Activated CD4-positive, alpha-beta T cell treated with anti-CD3 and anti-CD28 coated beads, Interleukin-2, Interleukin-6, amounts not matched to agents 100 ng/mL and 50 ng/mL, durations not matched to agents 16 hours and 8 hours (primary cell): ENCODE results near the gene AP5Z1.
"Not testable (repeated sequence)": the region's sequence is repeated elsewhere in the genome, so short reads cannot be mapped to it uniquely, and the experiment has no call there.

Source experiments
- DNase-seq: peaks from one replicate; pipeline ENCODE4 v3.0.0-alpha.2; 2020

The AP5Z1 gene

DNA sequence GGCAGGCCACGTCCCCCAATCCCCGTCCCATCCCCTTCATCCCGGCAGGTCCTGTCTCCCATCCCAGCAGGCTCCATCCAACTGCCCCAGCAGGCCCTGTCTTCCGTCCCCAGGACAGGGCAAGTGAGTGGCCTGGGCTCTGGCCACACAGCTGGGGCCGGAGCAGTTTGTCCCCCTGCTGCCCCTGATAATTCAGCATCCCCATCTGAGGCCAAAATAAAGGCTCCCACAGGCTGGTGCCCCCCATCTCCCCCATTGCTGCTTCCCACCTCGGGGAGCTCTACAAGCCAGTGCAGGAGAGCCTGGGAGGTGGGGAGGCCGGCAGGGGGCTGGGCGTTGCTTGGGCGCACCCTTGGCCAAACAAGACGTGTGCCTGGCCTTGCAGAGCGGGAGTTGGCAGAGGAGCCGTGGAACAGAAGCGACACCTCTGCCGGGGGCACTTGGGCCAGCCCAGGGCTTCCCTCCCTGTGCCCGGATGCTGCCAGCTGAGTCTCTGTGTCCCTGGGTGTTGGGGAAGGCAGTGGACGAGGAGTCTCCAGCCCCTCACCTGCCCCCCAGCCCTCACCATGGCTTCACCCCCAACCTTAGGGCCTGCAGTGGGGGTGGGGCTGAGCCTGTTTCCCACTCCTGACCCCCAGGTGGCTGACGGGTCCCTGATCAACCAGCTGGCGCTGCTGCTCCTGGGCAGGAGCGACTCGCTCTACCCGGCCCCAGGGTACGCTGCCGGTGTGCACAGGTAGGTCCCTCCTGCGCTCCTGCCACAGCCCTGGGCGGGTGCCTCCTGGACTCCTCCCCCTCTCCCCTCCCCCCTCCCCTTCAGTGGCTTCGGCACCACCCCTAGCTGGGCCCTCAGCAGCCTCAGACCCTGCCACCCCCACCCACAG is 14.0 kb downstream of the AP5Z1 start:
- no peak for DNase-seq

GRCh38 chr7:4790078-4790465 is 14.6 kb downstream of the AP5Z1 start:
- DNase-seq: no peak

DNA sequence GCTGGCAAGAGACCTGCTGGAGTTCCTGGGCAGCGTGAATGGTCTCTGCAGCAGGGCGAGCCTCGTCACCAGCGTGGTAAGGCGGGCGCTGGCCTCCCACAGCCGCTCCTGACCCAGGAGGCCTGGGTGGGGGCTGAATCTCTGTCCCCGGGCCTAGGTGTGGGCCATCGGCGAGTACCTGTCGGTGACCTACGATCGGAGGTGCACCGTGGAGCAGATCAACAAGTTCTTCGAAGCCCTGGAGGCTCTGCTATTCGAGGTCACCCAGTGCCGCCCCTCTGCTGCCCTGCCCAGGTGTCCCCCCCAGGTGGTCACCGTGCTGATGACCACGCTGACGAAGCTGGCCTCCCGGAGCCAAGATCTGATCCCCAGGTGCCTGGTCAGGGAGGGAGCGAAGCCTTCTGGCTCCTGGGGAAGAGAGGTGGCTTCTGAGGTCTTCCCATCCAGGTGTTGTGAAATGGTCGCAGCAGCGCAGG is 15.1 kb downstream of the AP5Z1 start:
- DNase-seq: no peak

GRCh38 chr7:4791101-4791737 is 15.8 kb downstream of the AP5Z1 start:
- DNase-seq: no peak

- DNase-seq: peak; percentile 85
Measured at GRCh38 chr7:4791738-4792536, 16.5 kb downstream of the AP5Z1 start.

- DNase-seq: peak; percentile 13
Measured at GRCh38 chr7:4792537-4793126, 17.2 kb downstream of the AP5Z1 start.

GRCh38 chr7:4793385-4793993 is 18.1 kb downstream of the AP5Z1 start:
- DNase-seq: not testable (repeated sequence)

GRCh38 chr7:4794171-4794570 is 18.7 kb downstream of the AP5Z1 start:
- not testable (repeated sequence) for DNase-seq

DNA sequence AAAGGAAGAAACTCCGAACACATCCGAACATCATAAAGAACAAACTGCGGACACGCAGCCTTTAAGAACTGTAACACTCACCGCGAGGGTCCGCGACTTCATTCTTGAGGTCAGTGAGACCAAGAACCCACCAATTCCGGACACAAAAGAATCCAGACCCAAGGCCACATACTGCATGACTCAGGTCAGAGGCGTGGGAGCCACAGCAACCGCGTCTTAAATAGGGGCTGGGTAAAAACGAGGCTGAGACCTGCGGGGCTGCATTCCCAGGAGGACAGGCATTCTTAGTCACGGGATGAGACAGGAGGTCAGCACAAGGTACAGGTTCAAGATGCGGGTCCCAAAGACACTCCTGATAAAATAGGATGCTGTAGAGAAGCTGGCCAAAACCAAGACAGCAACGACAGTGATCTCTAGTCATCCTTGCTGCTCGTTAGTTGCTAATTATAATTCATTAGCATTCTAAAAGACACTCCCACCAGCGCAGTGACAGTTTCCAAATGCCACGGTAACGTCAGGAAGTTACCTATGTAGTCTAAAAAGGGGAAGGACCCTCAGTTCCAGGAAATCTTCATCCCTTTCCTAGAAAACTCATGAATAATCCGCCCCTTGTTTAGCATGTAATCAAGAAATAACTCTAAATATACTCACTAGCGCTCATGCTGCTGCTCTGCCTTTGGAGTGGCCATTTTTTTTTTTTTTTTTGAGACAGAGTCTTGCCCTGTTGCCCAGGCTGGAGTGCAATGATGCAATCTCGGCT is 19.3 kb downstream of the AP5Z1 start:
- no peak for DNase-seq

GRCh38 chr7:4796453-4796852 is 21.0 kb downstream of the AP5Z1 start:
- DNase-seq: no peak

DNA sequence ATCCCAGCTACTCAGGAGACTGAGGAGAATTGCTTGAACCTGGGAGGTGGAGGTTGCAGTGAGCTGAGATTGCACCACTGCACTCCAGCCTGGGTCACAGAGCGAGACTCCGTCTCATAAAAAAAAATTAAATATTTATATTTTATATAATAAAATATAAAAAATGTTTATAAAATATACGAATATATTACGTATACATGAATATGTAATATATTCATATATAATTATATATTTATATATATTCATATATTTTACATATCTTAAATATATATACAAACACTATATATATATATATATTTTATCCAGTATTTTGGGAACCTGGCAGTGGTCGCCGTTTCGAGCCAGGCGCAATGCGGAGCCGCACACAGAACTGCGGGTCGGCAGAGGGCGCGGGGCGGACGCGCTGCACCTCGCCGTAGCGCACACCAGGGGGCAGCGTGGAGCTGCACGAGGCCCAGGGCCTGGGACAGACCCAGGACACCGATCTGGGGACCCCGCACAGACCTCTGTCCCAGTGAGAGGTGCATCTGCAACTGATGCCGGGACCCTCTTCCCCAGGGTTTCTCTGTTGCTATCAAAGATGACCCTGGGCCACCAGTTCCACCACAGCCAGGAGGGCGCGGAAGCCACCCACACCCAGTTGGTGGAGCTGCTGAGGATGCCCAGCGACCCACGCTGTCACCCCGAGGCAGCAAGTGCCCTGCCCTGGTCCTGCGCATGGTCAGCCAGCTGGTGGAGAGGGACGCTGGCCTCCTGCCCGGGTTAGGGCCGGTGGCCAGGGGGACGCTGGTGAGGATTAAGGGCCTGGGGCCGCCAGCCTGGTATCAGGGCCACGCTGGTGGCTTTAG is 22.7 kb downstream of the AP5Z1 start:
- peak; percentile 75 for DNase-seq

GRCh38 chr7:4798706-4799235 is 23.3 kb downstream of the AP5Z1 start:
- no peak for DNase-seq

- DNase-seq: no peak
Measured at GRCh38 chr7:4799508-4800268, 24.3 kb downstream of the AP5Z1 start.

GRCh38 chr7:4800487-4800886 is 25.1 kb downstream of the AP5Z1 start:
- DNase-seq: no peak

- no peak for DNase-seq
Measured at GRCh38 chr7:4800926-4801838, 25.8 kb downstream of the AP5Z1 start.

- no peak for DNase-seq
Measured at GRCh38 chr7:4801839-4802231, 26.4 kb downstream of the AP5Z1 start.

GRCh38 chr7:4802577-4802976 is 27.2 kb downstream of the AP5Z1 start:
- not testable (repeated sequence) for DNase-seq

GRCh38 chr7:4803397-4804241 is 28.2 kb downstream of the AP5Z1 start:
- DNase-seq: no peak
